Spleen (tissue), 11 donors: ENCODE measurements around the gene PLA2G6. TPM values are rescaled to one million over a fixed set of nuclear protein-coding genes. Genes with fewer than 3 reads are reported as not detected.
A peak's percentile ranks its signal among the peaks of the same experiment; 100 is the strongest.

ENCODE experiments used
- DNase-seq: peaks from one replicate; pipeline ENCODE4 v3.0.0-alpha.2; 2020
- H3K27ac ChIP-seq, 8 donors: fragments of 200-600 bp; sonication (generic) in 7 of 8; 1 replicate in 4 of 8; 2 replicates in 4 of 8; pipeline versions ENCODE4 v1.5.0 to v1.8.0; 2016 to 2021; ENCODE audit warnings: inconsistent platforms in 4 of 8, mild to moderate bottlenecking in 4 of 8, moderate library complexity in 1 of 8
- H3K27me3 ChIP-seq, 7 donors: fragments of 200-600 bp; sonication (generic) in 6 of 7; replicated peaks in 1 of 7; 1 replicate in 4 of 7; 2 replicates in 3 of 7; pipeline versions ENCODE4 v1.5.0 to v1.8.0; 2016 to 2021; ENCODE audit warnings: inconsistent platforms in 3 of 7, mild to moderate bottlenecking in 1 of 7
- H3K36me3 ChIP-seq, 6 donors: fragments of 200-600 bp; sonication (generic) in 5 of 6; 1 replicate in 4 of 6; 2 replicates in 2 of 6; pipeline versions ENCODE4 v1.5.0 to v1.8.0; 2016 to 2021; ENCODE audit warnings: inconsistent platforms in 2 of 6
- H3K4me1 ChIP-seq, 6 donors: fragments of 200-600 bp; sonication (generic) in 5 of 6; 1 replicate in 3 of 6; 2 replicates in 3 of 6; pipeline versions ENCODE4 v1.5.0 to v1.8.0; 2016 to 2021; ENCODE audit warnings: inconsistent platforms in 3 of 6
- H3K4me3 ChIP-seq, 8 donors: fragments of 200-600 bp; sonication (generic) in 7 of 8; 1 replicate in 4 of 8; 2 replicates in 4 of 8; pipeline versions ENCODE4 v1.5.0 to v1.8.0; 2016 to 2021; ENCODE audit warnings: inconsistent platforms in 4 of 8, mild to moderate bottlenecking in 4 of 8, moderate library complexity in 2 of 8
- H3K9me3 ChIP-seq, 8 donors: fragments of 200-600 bp; sonication (generic) in 7 of 8; 1 replicate in 4 of 8; 2 replicates in 4 of 8; pipeline versions ENCODE4 v1.5.0 to v1.8.0; 2016 to 2021; ENCODE audit warnings: inconsistent platforms in 4 of 8
- POLR2A ChIP-seq, 3 donors: fragments of 450-650 bp; IDR thresholded peaks; one replicate each; pipeline ENCODE4 v1.5.1; 2017; ENCODE audit warnings: antibody characterized with exemption in 3 of 3, mild to moderate bottlenecking in 1 of 3
- POLR2AphosphoS5 ChIP-seq, 3 donors: sonication (generic); formaldehyde crosslinking; IDR thresholded peaks; one replicate each; pipeline ENCODE4 v1.5.1; 2017; ENCODE audit warnings: antibody characterized with exemption in 3 of 3
- WGBS, 5 donors: extraction: QIAGEN DNeasy Blood & Tissue Kit in 3 of 5; methylation state at CpG; one replicate each; pipeline versions ENCODE4 v1.1.5 to v1.1.7; 2013 to 2018; 5-methylcytosine and 5-hydroxymethylcytosine counted together
- intact Hi-C: fragments of 100-400 bp; cut with DNase I; formaldehyde crosslinking; loops from one replicate; pipeline ENCODE4 v1.15.0; 2023; ENCODE audit warnings: low total_unique reads
- polyA plus RNA-seq, 3 donors: library from polyadenylated mRNA; stranded (reverse); fragments of 200-250 nt; gene quantifications; one replicate each; pipeline ENCODE4 v1.2.1, GENCODE V29; 2013
- total RNA-seq, 7 donors: library from RNA; depleted of rRNA in 3 of 7; stranded (reverse); fragments of >200 nt in 3 of 7; fragmentation: NEBNext Ultra II Directional in 4 of 7; extraction: Animal tissue kit (Norgen Biotek cat#: 25700) in 4 of 7; gene quantifications; one replicate each; pipeline versions ENCODE4 v1.1.0 to v1.2.1, GENCODE V29; 2016 to 2021
- TF ChIP-seq, protein P1 (sequence below), 11 experiments: fragments of 200-600 bp in 7 of 11; fragments of 450-650 bp in 4 of 11; sonication (generic) in 4 of 11; IDR thresholded peaks in 8 of 11; conservative IDR thresholded peaks in 3 of 11; 1 replicate in 7 of 11; 2 replicates in 4 of 11; pipeline versions ENCODE4 v1.4.0 to v1.8.0; 2016 to 2021; ENCODE audit warnings: antibody characterized with exemption in 11 of 11, inconsistent platforms in 4 of 11, mild to moderate bottlenecking in 1 of 11
- donor health status: healthy with polysubstance abuse.
- donor health status: DM: no; HTN: no; CAD: no; lungs with moderate emphysema.
- donor health status: DM: no; HTN: no; CAD: no.
- donor health status: Bipolar disorder and iron deficiency.
- donor health status: healthy.
- donor health status: DM: no; HTN: no; CAD: no.
- donor health status: DM: yes; HTN: yes; CAD: no.

PLA2G6 gene
- total and polyA plus RNA-seq, 10 donors, result 18.1 to 60.9 (median 55.8) TPM

DNA sequence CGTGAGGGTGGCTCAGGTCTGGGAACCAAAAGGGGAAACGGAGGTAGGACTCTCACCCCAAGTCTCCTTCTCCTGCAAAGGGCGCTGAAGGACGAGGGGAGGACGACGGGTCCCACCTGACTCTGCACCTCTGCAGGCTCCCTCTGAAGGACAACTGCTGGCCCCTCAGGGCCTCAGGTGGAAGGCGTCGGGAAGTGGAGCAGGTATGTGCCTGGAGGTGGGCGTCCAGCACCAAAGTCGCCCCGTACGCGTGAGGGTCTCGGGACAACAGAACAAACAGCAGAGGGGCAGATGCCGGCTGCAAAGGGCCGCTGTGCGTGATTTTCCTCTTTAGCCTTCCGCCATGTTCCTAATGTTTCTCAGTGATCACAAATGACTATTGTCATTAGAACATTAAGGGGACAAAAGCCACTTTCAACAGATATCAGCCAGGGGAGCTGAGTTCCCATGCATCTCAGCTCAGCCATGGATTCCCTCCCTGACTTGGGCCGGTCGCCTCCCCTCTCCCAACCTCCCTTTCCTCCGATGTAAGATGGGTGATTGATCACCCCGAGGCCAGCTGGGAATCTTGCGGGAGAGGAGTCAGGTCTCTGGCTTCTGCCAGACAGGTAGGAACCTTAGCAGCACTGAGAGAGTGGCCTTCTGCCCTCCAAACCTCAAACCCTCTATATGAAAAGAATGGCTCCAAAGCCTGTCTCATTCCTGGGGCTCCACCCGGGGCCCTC is 98.5 kb downstream of the PLA2G6 start:
- Histone ChIP-seq H3K9me3 (no peaks in the 10 kb centered on the region), H3K36me3 (peaks cover 0 to 9% (median 0%) of the 10 kb centered on the region in 6 donors), H3K27me3 (peaks cover 3 to 50% (median 29%) of the 10 kb centered on the region in 7 donors), H3K4me3 (no peak overlapping the region), H3K4me1 (peaks cover 11 to 29% (median 24%) of the 10 kb centered on the region in 6 donors), H3K27ac (no peak overlapping the region)
- intact Hi-C loops, result no loop called here
- WGBS, 5 donors, result 78 to 82% (median 81%) methylated on average over 24 of the region's 24 CpGs
- no peak for DNase-seq
- TF ChIP-seq, protein P1, sequence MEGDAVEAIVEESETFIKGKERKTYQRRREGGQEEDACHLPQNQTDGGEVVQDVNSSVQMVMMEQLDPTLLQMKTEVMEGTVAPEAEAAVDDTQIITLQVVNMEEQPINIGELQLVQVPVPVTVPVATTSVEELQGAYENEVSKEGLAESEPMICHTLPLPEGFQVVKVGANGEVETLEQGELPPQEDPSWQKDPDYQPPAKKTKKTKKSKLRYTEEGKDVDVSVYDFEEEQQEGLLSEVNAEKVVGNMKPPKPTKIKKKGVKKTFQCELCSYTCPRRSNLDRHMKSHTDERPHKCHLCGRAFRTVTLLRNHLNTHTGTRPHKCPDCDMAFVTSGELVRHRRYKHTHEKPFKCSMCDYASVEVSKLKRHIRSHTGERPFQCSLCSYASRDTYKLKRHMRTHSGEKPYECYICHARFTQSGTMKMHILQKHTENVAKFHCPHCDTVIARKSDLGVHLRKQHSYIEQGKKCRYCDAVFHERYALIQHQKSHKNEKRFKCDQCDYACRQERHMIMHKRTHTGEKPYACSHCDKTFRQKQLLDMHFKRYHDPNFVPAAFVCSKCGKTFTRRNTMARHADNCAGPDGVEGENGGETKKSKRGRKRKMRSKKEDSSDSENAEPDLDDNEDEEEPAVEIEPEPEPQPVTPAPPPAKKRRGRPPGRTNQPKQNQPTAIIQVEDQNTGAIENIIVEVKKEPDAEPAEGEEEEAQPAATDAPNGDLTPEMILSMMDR (IDR thresholded peaks at IDR 0.05 in 8 of 11, conservative IDR thresholded peaks at IDR 0.05 in 3 of 11), result no peak
- TF ChIP-seq POLR2A (IDR thresholded peaks at IDR 0.05), result no peak

DNA sequence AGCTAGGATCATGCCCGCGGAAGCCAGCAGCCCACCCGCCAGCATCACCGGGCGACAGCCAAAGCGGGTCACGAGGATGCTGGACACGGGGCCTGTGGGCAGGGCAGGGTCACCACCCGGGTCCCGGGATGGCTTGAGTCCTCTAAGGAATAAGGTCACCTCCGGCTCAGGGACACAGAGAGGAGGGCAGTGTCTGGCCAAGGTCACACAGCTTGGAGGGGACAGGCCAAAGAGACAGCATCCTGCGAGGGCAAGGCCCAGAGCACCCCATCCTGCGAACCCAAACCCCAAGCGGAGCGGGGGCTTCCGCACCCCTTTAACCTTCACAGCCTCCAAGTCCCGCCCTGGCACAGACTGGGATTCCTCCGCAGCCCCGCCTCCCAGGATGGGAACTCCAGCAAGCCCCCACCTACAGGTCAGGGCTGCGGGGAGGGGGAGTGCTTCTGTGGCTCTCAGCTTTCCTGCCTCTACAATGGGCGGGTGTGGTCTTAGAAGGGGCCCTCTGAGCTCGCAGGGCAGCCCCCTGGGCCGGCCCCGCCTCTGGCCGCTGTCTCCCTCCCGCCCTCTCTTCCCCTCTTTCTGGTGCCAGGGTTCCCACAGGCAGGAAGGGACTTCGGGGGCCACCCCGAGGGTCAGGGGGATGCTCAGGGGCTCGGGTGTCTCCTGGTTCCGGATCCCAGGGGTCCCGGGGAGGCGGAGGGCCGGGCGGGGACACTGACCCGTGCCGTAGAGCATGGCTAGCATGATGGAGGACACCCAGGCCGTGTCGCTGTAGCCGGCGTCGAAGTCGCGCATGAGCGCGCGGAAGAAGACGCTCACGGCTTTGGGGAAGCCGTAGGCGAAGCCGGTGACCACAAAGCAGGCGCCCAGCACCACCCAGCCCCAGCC is 99.4 kb downstream of the PLA2G6 start:
- H3K27ac ChIP-seq, result peak overlapping the region in 4 of 8 donors; percentile 27 to 65 (median 38)
- intact Hi-C loops, result no loop called here
- H3K27me3 ChIP-seq, result peaks cover 3 to 46% (median 29%) of the 10 kb centered on the region in 7 donors
- H3K4me3 ChIP-seq, result peak overlapping the region in 7 of 8 donors; percentile 10 to 65 (median 28)
- H3K4me1 ChIP-seq, result peaks cover 11 to 28% (median 24%) of the 10 kb centered on the region in 6 donors
- TF ChIP-seq, protein P1 (IDR thresholded peaks at IDR 0.05 in 8 of 11, conservative IDR thresholded peaks at IDR 0.05 in 3 of 11), result no peak
- TF ChIP-seq POLR2AphosphoS5 (IDR thresholded peaks at IDR 0.05), result peak in 1 of 3 donors; percentile 20
- no peak for DNase-seq
- WGBS, 5 donors, result 9 to 13% (median 11%) methylated on average over 34 to 52 of the region's 52 CpGs
- no peaks in the 10 kb centered on the region for H3K9me3 ChIP-seq
- peaks cover 0 to 9% (median 0%) of the 10 kb centered on the region in 6 donors for H3K36me3 ChIP-seq

DNA sequence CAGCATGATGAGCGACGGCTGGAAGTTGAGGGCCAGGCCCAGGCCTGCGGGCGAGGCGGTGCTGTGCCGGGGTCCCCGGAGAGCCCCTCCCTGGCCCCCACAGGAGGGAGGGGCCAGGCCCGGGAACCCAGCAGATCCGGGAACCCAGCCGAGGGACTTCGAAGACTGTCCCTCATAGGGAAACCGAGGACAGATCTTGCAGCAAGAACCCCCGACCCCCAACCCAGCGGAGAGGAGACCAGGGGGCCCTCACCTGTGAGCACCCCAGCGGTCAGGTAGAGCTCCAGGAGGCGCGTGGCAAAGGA is 100.0 kb downstream of the PLA2G6 start:
- peak overlapping the region in 4 of 8 donors; percentile 27 to 65 (median 38) for H3K27ac ChIP-seq
- WGBS, 5 donors, result 6 to 13% (median 7%) methylated on average over 3 to 17 of the region's 17 CpGs

More for the DNA sequence above, 100.0 kb downstream of the PLA2G6 start:
- intact Hi-C loops, result no loop called here
- peaks cover 3 to 46% (median 29%) of the 10 kb centered on the region in 7 donors for H3K27me3 ChIP-seq
- DNase-seq, result no peak
- peak overlapping the region in 7 of 8 donors; percentile 10 to 65 (median 28) for H3K4me3 ChIP-seq
- TF ChIP-seq, protein P1 (IDR thresholded peaks at IDR 0.05 in 8 of 11, conservative IDR thresholded peaks at IDR 0.05 in 3 of 11), result no peak
- TF ChIP-seq POLR2A (IDR thresholded peaks at IDR 0.05), result no peak
- TF ChIP-seq POLR2AphosphoS5 (IDR thresholded peaks at IDR 0.05), result no peak
- no peaks in the 10 kb centered on the region for H3K9me3 ChIP-seq
- peaks cover 0 to 9% (median 0%) of the 10 kb centered on the region in 6 donors for H3K36me3 ChIP-seq
- peaks cover 11 to 28% (median 24%) of the 10 kb centered on the region in 6 donors for H3K4me1 ChIP-seq
